IPS-18a (cell line): ENCODE measurements around the gene HTR3A.

Experiments used
- H3K27ac ChIP-seq: one replicate; pipeline ENCODE4 v1.5.1; 2013; ENCODE audit warnings: low read length
- H3K27me3 ChIP-seq: one replicate; pipeline ENCODE4 v1.6.1; 2013; ENCODE audit warnings: mild to moderate bottlenecking, low read length; ENCODE audit not compliant: control insufficient read depth, insufficient read depth
- H3K36me3 ChIP-seq: one replicate; pipeline ENCODE4 v1.6.1; 2013; ENCODE audit warnings: low read depth, low read length; ENCODE audit not compliant: control insufficient read depth
- H3K4me1 ChIP-seq: one replicate; pipeline ENCODE4 v1.6.1; 2013; ENCODE audit warnings: low read depth, low read length; ENCODE audit not compliant: control insufficient read depth
- H3K4me3 ChIP-seq: one replicate; pipeline ENCODE4 v1.5.1; 2013; ENCODE audit warnings: low read length
- H3K9ac ChIP-seq: one replicate; pipeline ENCODE4 v1.6.1; 2013; ENCODE audit warnings: mild to moderate bottlenecking, low read length, moderate library complexity
- H3K9me3 ChIP-seq: one replicate; pipeline ENCODE4 v1.6.1; 2013; ENCODE audit warnings: low read depth, low read length; ENCODE audit not compliant: control insufficient read depth

The HTR3A gene

DNA sequence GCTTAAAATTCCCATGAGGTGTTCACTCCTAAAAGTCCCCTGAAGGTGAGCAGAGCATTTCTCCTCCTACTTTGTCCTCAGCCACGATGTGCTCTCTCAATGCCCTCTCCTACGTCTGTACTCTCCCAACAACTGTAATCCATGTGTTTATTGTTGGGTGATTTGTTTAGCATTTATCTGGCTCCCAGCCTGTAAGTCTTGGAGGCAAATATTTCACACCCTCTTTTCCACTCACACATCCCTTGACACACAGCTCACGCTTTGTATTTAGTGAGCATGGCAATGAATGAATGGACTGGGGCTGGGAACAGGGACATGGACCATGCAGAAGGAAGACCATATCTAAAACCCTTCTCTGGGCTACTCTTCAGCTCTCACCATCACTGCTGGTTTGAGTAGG lies 22.6 kb downstream of the HTR3A start:
- Histone ChIP-seq H3K4me1 (peaks cover 6% of the 10 kb centered on the region), H3K27ac (no peak overlapping the region), H3K27me3 (no peaks in the 10 kb centered on the region), H3K9ac (no peak overlapping the region), H3K4me3 (no peak overlapping the region), H3K9me3 (no peaks in the 10 kb centered on the region), H3K36me3 (no peaks in the 10 kb centered on the region)

GRCh38 chr11:113998574-113998973 lies 23.7 kb downstream of the HTR3A start:
- H3K9me3 ChIP-seq = no peaks in the 10 kb centered on the region
- H3K4me3 ChIP-seq = no peak overlapping the region
- H3K36me3 ChIP-seq = no peaks in the 10 kb centered on the region
- H3K27me3 ChIP-seq = no peaks in the 10 kb centered on the region
- peaks cover 4% of the 10 kb centered on the region for H3K4me1 ChIP-seq
- H3K9ac ChIP-seq = no peak overlapping the region
- no peak overlapping the region for H3K27ac ChIP-seq

- Histone ChIP-seq H3K27me3 (no peaks in the 10 kb centered on the region), H3K9ac (no peak overlapping the region), H3K9me3 (no peaks in the 10 kb centered on the region), H3K4me3 (no peak overlapping the region), H3K36me3 (no peaks in the 10 kb centered on the region), H3K27ac (no peak overlapping the region), H3K4me1 (peaks cover 4% of the 10 kb centered on the region)
These were observed 25.6 kb downstream of the HTR3A start for GRCh38 chr11:114000526-114000925.

DNA sequence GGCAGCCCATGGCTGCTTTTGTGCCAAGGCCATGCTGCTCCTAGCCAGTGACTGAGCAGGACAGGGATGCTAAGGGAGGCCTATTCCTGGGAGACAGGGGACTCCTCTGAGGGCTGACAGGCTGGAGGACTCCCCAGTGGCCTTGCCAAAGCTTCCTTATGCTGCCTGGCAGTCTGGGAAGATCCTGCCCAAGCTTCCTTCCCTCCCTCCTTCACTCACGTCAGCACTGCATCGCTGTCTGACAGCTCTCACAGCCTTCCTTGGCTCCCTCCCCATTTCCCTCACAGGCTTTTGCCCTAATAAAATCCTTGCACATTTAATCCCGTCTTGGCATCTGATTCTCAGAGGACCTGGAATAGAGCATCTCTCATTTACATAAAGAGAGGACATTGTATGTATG lies 26.5 kb downstream of the HTR3A start:
- no peak overlapping the region for H3K27ac ChIP-seq
- no peak overlapping the region for H3K4me3 ChIP-seq
- no peaks in the 10 kb centered on the region for H3K27me3 ChIP-seq
- peaks cover 4% of the 10 kb centered on the region for H3K4me1 ChIP-seq
- H3K36me3 ChIP-seq = no peaks in the 10 kb centered on the region
- no peaks in the 10 kb centered on the region for H3K9me3 ChIP-seq
- H3K9ac ChIP-seq = no peak overlapping the region

DNA sequence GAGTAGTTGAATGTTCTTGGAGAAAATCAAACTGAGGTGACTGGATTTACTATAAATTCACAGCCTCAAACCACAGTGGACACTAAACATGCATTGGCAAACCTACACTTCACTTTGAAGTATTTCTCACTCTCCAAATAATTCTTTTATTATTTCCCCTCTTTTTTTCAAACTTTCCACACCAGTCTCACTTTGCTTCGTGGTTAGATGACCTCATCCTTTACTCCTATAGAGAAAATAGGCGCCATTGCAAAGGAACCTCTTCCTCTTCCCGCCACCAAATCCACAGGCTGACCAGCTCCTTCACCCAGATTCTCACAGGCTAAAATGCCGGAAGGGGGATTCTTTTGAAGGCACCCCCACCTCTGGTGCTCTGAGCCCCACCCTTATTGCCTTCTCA lies 33.4 kb downstream of the HTR3A start:
- no peak overlapping the region for H3K9ac ChIP-seq
- no peaks in the 10 kb centered on the region for H3K4me1 ChIP-seq
- no peaks in the 10 kb centered on the region for H3K36me3 ChIP-seq
- no peaks in the 10 kb centered on the region for H3K9me3 ChIP-seq
- no peak overlapping the region for H3K4me3 ChIP-seq
- no peaks in the 10 kb centered on the region for H3K27me3 ChIP-seq
- H3K27ac ChIP-seq = no peak overlapping the region

DNA sequence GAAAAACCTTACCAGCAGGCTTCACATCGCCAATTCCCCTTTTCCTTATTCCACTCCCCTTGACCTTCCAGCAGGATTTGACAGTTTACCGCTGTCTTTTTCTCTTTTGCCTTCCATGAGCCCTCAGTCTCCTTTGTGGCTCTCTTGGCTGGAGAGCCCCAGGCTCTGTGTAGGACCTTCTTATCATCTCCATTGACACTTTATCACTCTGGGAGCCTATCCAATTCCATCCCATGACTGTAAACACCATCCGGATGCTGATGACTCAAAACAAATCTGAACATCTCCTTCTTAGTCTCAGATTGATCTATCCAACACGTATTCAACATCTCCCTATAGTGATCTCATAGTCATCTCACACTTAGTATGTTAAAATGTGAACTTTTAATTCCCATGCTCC lies 36.0 kb downstream of the HTR3A start:
- no peak overlapping the region for H3K9ac ChIP-seq
- no peaks in the 10 kb centered on the region for H3K9me3 ChIP-seq
- no peaks in the 10 kb centered on the region for H3K36me3 ChIP-seq
- H3K4me1 ChIP-seq = no peaks in the 10 kb centered on the region
- H3K27me3 ChIP-seq = no peaks in the 10 kb centered on the region
- no peak overlapping the region for H3K27ac ChIP-seq
- no peak overlapping the region for H3K4me3 ChIP-seq

DNA sequence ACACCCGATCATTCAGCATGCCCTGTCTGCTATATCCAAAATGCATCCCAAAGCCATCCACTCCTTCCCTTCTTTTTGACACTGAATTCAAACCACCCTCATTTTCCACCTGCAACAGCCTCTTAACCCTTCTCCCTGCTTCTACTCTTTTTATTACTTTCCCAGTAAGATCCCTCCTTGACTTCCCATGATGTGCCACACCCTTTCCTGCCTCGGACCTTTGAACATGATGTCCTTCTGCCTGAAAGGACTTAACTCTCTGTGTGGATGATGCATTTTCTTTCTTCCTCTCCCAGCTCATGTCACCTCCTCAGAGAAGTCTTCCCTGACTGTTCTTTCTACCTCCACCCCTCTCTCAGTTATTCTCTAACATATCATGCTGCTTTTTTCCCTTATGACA lies 36.5 kb downstream of the HTR3A start:
- Histone ChIP-seq H3K9ac (no peak overlapping the region), H3K27me3 (no peaks in the 10 kb centered on the region), H3K4me1 (no peaks in the 10 kb centered on the region), H3K36me3 (no peaks in the 10 kb centered on the region), H3K4me3 (no peak overlapping the region), H3K27ac (no peak overlapping the region), H3K9me3 (no peaks in the 10 kb centered on the region)

- H3K4me3 ChIP-seq = no peak overlapping the region
- H3K9me3 ChIP-seq = no peaks in the 10 kb centered on the region
- H3K36me3 ChIP-seq = no peaks in the 10 kb centered on the region
- no peak overlapping the region for H3K27ac ChIP-seq
- no peak overlapping the region for H3K9ac ChIP-seq
- H3K4me1 ChIP-seq = no peaks in the 10 kb centered on the region
- H3K27me3 ChIP-seq = no peaks in the 10 kb centered on the region
These were observed 40.2 kb downstream of the HTR3A start for GRCh38 chr11:114015117-114015516.

- Histone ChIP-seq H3K9ac (no peak overlapping the region), H3K27me3 (no peaks in the 10 kb centered on the region), H3K9me3 (no peaks in the 10 kb centered on the region), H3K36me3 (no peaks in the 10 kb centered on the region), H3K4me1 (no peaks in the 10 kb centered on the region), H3K4me3 (no peak overlapping the region), H3K27ac (no peak overlapping the region)
These were observed 42.1 kb downstream of the HTR3A start for GRCh38 chr11:114016986-114017385.

GRCh38 chr11:114017723-114018122 lies 42.8 kb downstream of the HTR3A start:
- Histone ChIP-seq H3K9ac (no peak overlapping the region), H3K36me3 (no peaks in the 10 kb centered on the region), H3K4me3 (no peak overlapping the region), H3K4me1 (no peaks in the 10 kb centered on the region), H3K9me3 (no peaks in the 10 kb centered on the region), H3K27ac (no peak overlapping the region), H3K27me3 (no peaks in the 10 kb centered on the region)

- Histone ChIP-seq H3K27me3 (no peaks in the 10 kb centered on the region), H3K9me3 (no peaks in the 10 kb centered on the region), H3K4me1 (no peaks in the 10 kb centered on the region), H3K9ac (no peak overlapping the region), H3K4me3 (no peak overlapping the region), H3K27ac (no peak overlapping the region), H3K36me3 (no peaks in the 10 kb centered on the region)
These were observed 44.1 kb downstream of the HTR3A start for GRCh38 chr11:114019046-114019445.

DNA sequence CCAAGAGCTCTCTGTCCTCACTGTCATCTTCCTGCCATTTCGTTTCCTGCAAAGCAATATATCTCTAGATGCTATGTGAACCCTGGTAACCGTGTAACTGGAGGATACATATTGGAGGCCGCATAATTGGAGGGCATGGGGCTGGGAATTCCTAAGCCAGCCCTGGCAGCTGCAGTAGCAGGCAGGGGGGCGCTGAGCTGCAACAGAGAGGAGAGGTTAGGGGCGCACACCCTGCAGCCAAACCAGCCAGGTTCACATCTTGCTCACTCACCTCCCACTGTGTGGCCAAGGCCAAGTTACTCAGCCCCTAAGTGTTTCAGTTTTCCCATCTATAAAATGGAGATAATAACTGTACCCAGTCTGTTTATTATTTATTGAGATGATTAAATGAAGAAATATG lies 44.7 kb downstream of the HTR3A start:
- H3K9me3 ChIP-seq = no peaks in the 10 kb centered on the region
- no peak overlapping the region for H3K4me3 ChIP-seq
- no peak overlapping the region for H3K27ac ChIP-seq
- no peaks in the 10 kb centered on the region for H3K36me3 ChIP-seq
- H3K4me1 ChIP-seq = no peaks in the 10 kb centered on the region
- no peak overlapping the region for H3K9ac ChIP-seq
- H3K27me3 ChIP-seq = no peaks in the 10 kb centered on the region
